ENCODE measurements around the gene UTP25.

UTP25 gene

GRCh38 chr1:209819058-209819457 is 8.7 kb upstream of the UTP25 start:
- Histone ChIP-seq H3K4me3 (ENCODE audit: low read length) (no peak overlapping the region), H4K20me1 (ENCODE audit: control insufficient read depth, insufficient read depth, low read depth, low read length) (no peaks in the 10 kb centered on the region), H3K9me2 (replicated peaks; ENCODE audit: control insufficient read depth, low read length) (no peaks in the 10 kb centered on the region), H3K9me3 (ENCODE audit: control insufficient read depth, insufficient read depth, low read length) (no peaks in the 10 kb centered on the region), H3K27ac (ENCODE audit: low read depth, low read length) (no peak overlapping the region), H3K27me3 (ENCODE audit: control insufficient read depth, low read length) (peaks cover 15% of the 10 kb centered on the region), H3K4me1 (ENCODE audit: control insufficient read depth, low read length) (no peaks in the 10 kb centered on the region; the same call in 1 of the 2 replicates), H3K36me3 (ENCODE audit: control insufficient read depth, low read length) (no peaks in the 10 kb centered on the region), H3K4me2 (ENCODE audit: low read length) (no peak overlapping the region), H3K79me2 (ENCODE audit: control insufficient read depth, low read length) (no peaks in the 10 kb centered on the region), H3F3A (ENCODE audit: control insufficient read depth, insufficient read depth) (no peaks in the 10 kb centered on the region)
- TF ChIP-seq CTCF (IDR thresholded peaks at IDR 0.05; ENCODE audit: low read depth, low read length, poor library complexity, severe bottlenecking) (no peak), EZH2phosphoT487 (IDR thresholded peaks at IDR 0.05; ENCODE audit: borderline replicate concordance, low read length) (no peak)

- Histone ChIP-seq H3K79me2 (ENCODE audit: control insufficient read depth, low read length) (no peaks in the 10 kb centered on the region), H3K27me3 (ENCODE audit: control insufficient read depth, low read length) (peaks cover 15% of the 10 kb centered on the region), H3K4me3 (ENCODE audit: low read length) (no peak overlapping the region), H3K9me3 (ENCODE audit: control insufficient read depth, insufficient read depth, low read length) (no peaks in the 10 kb centered on the region), H3K36me3 (ENCODE audit: control insufficient read depth, low read length) (no peaks in the 10 kb centered on the region), H4K20me1 (ENCODE audit: control insufficient read depth, insufficient read depth, low read depth, low read length) (no peaks in the 10 kb centered on the region), H3K4me1 (ENCODE audit: control insufficient read depth, low read length) (no peaks in the 10 kb centered on the region; the same call in 1 of the 2 replicates), H3K4me2 (ENCODE audit: low read length) (no peak overlapping the region), H3F3A (ENCODE audit: control insufficient read depth, insufficient read depth) (peaks cover 3% of the 10 kb centered on the region; the same call in 1 of the 2 replicates), H3K27ac (ENCODE audit: low read depth, low read length) (no peak overlapping the region), H3K9me2 (replicated peaks; ENCODE audit: control insufficient read depth, low read length) (no peaks in the 10 kb centered on the region)
- TF ChIP-seq EZH2phosphoT487 (IDR thresholded peaks at IDR 0.05; ENCODE audit: borderline replicate concordance, low read length) (no peak), CTCF (IDR thresholded peaks at IDR 0.05; ENCODE audit: low read depth, low read length, poor library complexity, severe bottlenecking) (no peak)
Observed at GRCh38 chr1:209820986-209821385, 6.8 kb upstream of the UTP25 start.

- no peak overlapping the region for H3K27ac ChIP-seq (ENCODE audit: low read depth, low read length)
- H3K9me2 ChIP-seq (replicated peaks; ENCODE audit: control insufficient read depth, low read length): no peaks in the 10 kb centered on the region
- H4K20me1 ChIP-seq (ENCODE audit: control insufficient read depth, insufficient read depth, low read depth, low read length): no peaks in the 10 kb centered on the region
- peaks cover 3% of the 10 kb centered on the region; the same call in 1 of the 2 replicates for H3F3A ChIP-seq (ENCODE audit: control insufficient read depth, insufficient read depth)
- H3K79me2 ChIP-seq (ENCODE audit: control insufficient read depth, low read length): no peaks in the 10 kb centered on the region
- H3K4me3 ChIP-seq (ENCODE audit: low read length): no peak overlapping the region
- TF ChIP-seq EZH2phosphoT487 (IDR thresholded peaks at IDR 0.05; ENCODE audit: borderline replicate concordance, low read length): no peak
- no peak for TF ChIP-seq CTCF (IDR thresholded peaks at IDR 0.05; ENCODE audit: low read depth, low read length, poor library complexity, severe bottlenecking)
- H3K4me2 ChIP-seq (ENCODE audit: low read length): peak overlapping the region; percentile 20; the same call in 1 of the 2 replicates
- H3K4me1 ChIP-seq (ENCODE audit: control insufficient read depth, low read length): peaks cover 10% of the 10 kb centered on the region
- H3K9me3 ChIP-seq (ENCODE audit: control insufficient read depth, insufficient read depth, low read length): no peaks in the 10 kb centered on the region
- no peaks in the 10 kb centered on the region for H3K36me3 ChIP-seq (ENCODE audit: control insufficient read depth, low read length)
- peaks cover 14% of the 10 kb centered on the region for H3K27me3 ChIP-seq (ENCODE audit: control insufficient read depth, low read length)
Observed at GRCh38 chr1:209822706-209823105, 5.1 kb upstream of the UTP25 start.
